ENCODE measurements around the gene DRAP1. TPM values are rescaled to one million over a fixed set of nuclear protein-coding genes. Genes with fewer than 3 reads are reported as not detected.

The DRAP1 gene
- polyA plus RNA-seq, 2 of the 4 experiments (the other 2 are of a cell fraction), result 73.7 to 143 TPM

GRCh38 chr11:65954771-65955170, 35.5 kb downstream of the DRAP1 start:
- Histone ChIP-seq H3K27ac (no peak overlapping the region), H3K4me1 (peaks cover 9% of the 10 kb centered on the region), H3K4me3 (no peak overlapping the region), H3K9me3 (no peaks in the 10 kb centered on the region), H3K4me2 (no peak overlapping the region)
- FAIRE-seq (no peak), ATAC-seq (no peak), DNase-seq (ENCODE audit: low read depth in 1 of 2, low spot score in 1 of 2) (no peak)
- CTCF ChIA-PET, result interaction anchor here (0.6 to 3.2 kb wide), 7 partner anchors 8 to 250 kb away, joined by 3 to 14 read pairs (median 5); partner anchors contain the start of gene FIBP
- POLR2A ChIA-PET, result no interaction called here
- WGBS (ENCODE audit: missing lambda C conversion rate), result 75% methylated on average over 8 of the region's 8 CpGs
- no peak for TF ChIP-seq REST (IDR thresholded peaks at IDR 0.05)
- no peak for TF ChIP-seq TFCP2L1 (CRISPR knock-in tag; IDR thresholded peaks at IDR 0.05)
- TF ChIP-seq BHLHE40 (IDR thresholded peaks at IDR 0.05; ENCODE audit: low read depth, low read length), result no peak
- TF ChIP-seq POLR2A (IDR thresholded peaks at IDR 0.05; ENCODE audit: low read length), result no peak
- no peak for TF ChIP-seq RCOR1 (IDR thresholded peaks at IDR 0.05; ENCODE audit: low read depth, low read length)
- TF ChIP-seq ESRRA (IDR thresholded peaks at IDR 0.05; ENCODE audit: borderline replicate concordance, low read length), result no peak
- TF ChIP-seq HMGXB4 (CRISPR knock-in tag; IDR thresholded peaks at IDR 0.05; ENCODE audit: borderline replicate concordance), result no peak
- TF ChIP-seq HOXB5 (CRISPR knock-in tag; IDR thresholded peaks at IDR 0.05), result no peak
- no peak for TF ChIP-seq BCL3 (IDR thresholded peaks at IDR 0.05)
- no peak for TF ChIP-seq MAZ (IDR thresholded peaks at IDR 0.05; ENCODE audit: borderline replicate concordance, low read depth, low read length)
- no peak for TF ChIP-seq ZFP36 (IDR thresholded peaks at IDR 0.05; ENCODE audit: borderline replicate concordance, partially characterized antibody)

- POLR2A ChIA-PET, result no interaction called here
- no peak for ATAC-seq
- 65% methylated on average over 4 of the region's 4 CpGs for WGBS (ENCODE audit: missing lambda C conversion rate)
- Histone ChIP-seq H3K9me3 (no peaks in the 10 kb centered on the region), H3K4me2 (no peak overlapping the region), H3K27ac (no peak overlapping the region), H3K4me1 (peaks cover 8% of the 10 kb centered on the region; the same call in 2 of the 3 replicates), H3K4me3 (no peak overlapping the region)
- TF ChIP-seq EP300 (IDR thresholded peaks at IDR 0.05) (no peak), HOXA7 (CRISPR knock-in tag; IDR thresholded peaks at IDR 0.05) (no peak), CBX8 (IDR thresholded peaks at IDR 0.05) (no peak), USF2 (IDR thresholded peaks at IDR 0.05) (no peak), MAZ (IDR thresholded peaks at IDR 0.05; ENCODE audit: borderline replicate concordance, low read depth, low read length) (no peak), RARB (CRISPR knock-in tag; IDR thresholded peaks at IDR 0.05) (no peak), CBX2 (IDR thresholded peaks at IDR 0.05; ENCODE audit: borderline replicate concordance, low read depth) (no peak), FOXS1 (CRISPR knock-in tag; IDR thresholded peaks at IDR 0.05) (no peak), GATA3 (IDR thresholded peaks at IDR 0.05; ENCODE audit: borderline replicate concordance) (no peak), KDM5A (IDR thresholded peaks at IDR 0.05) (no peak), TFCP2L1 (CRISPR knock-in tag; IDR thresholded peaks at IDR 0.05) (no peak), CHD4 (IDR thresholded peaks at IDR 0.05; ENCODE audit: borderline replicate concordance) (no peak)
- CTCF ChIA-PET, result interaction anchor here (1.5 to 3.3 kb wide), 3 partner anchors 34 to 73 kb away, joined by 6 to 25 read pairs (median 21); partner anchors contain the start of genes CCDC85B and FIBP
- no peak for DNase-seq (ENCODE audit: low read depth in 1 of 2, low spot score in 1 of 2)
- FAIRE-seq, result no peak
These were observed 39.1 kb downstream of the DRAP1 start for GRCh38 chr11:65958291-65958690.

Data from A549 (cell line).